RWPE1 (cell line): ENCODE data around the gene PGC.
A peak's percentile ranks its signal among the peaks of the same experiment; 100 is the strongest.

Experiments
- CTCF ChIA-PET: fragments of 350-600 bp; sonication (Branson Sonifier 250); formaldehyde crosslinking; extraction: SDS; loops from one replicate; lab custom pipeline; 2021; lab: Yijun Ruan, JAX
- POLR2A ChIA-PET: fragments of 400-600 bp; formaldehyde crosslinking; extraction: SDS; loops from one replicate; lab custom pipeline; 2020; ENCODE audit warnings: antibody characterized with exemption; ENCODE audit not compliant: low non-redundant PET; lab: Yijun Ruan, JAX
- DNase-seq: peaks from one replicate; pipeline ENCODE4 v3.0.0; 2012; ENCODE audit warnings: low spot score
- H3K27ac ChIP-seq: fragments of 450-650 bp; 2 replicates; pipeline ENCODE4 v1.5.1; 2017
- TF ChIP-seq, protein P1 (sequence below): fragments of 450-650 bp; conservative IDR thresholded peaks from 2 replicates; pipeline ENCODE4 v1.5.1; 2017; ENCODE audit warnings: low read depth, mild to moderate bottlenecking

Gene PGC

DNA sequence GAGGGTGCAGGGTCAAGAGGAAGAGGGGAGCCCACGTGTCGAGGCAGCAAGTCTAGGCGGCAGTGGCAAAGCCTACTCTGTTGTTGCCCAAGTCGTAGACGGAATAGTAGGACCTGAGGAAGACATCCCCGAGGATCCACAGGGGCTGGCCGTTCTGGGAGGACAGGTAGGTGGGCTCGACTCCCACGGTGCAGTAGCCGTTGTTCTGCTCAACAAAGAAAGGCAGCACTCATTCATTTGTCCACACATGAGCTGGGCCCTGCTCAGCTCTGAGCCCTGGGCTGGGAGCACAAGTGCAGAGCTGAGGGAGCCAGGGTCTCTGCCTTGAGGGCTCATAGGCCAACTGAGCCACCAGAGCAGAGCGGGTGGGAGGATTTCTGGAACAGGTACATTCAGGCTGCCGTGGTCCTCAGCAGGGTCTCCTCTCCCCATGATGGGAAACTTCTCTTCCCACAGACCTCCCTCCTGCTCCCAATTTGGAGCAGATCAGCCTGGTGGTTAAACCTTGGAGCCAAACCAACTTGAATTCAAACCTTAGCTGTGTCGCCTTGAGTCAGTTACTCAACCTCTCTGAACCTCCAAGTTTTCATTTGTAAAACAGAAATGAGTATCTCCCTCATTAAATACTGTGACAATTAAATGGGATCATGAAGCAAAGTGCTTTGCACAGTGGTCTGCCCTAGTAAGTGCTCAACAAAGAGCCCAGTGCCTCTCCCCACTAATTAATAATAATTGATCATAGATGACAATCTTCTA is 10.2 kb downstream of the PGC start:
- ChIA-PET CTCF (interaction anchor here (0.6 kb wide), 1 partner anchor 41 kb away, joined by 5 read pairs; no protein-coding TSS in a partner anchor), POLR2A (no interaction called here)

DNA sequence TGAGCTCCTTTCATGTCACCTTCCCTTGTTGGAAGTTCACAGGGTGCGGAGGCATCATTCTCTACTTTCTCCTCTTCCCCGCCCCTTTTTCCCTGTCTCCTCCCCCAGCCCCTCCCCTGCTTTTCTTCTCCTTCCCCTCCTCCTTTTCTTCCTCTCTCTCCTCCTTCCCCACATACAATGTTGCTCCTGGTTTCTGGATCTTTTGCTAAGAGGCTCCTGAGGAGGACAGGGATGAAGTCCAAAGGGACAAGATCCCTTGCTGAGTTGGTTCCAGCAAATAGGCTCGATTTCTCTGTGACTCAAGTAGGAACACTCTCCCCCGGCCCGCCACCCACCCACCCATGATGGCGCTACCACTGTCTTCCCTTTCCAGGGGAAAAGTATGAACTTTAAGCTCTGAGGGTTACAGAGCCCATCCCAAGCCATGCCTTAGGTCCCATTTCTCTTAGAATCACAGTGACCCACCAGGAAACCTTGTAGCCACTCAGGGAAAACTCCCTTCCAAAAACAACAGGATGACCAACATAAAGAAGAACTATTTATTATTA is 10.9 kb downstream of the PGC start:
- TF ChIP-seq, protein P1, sequence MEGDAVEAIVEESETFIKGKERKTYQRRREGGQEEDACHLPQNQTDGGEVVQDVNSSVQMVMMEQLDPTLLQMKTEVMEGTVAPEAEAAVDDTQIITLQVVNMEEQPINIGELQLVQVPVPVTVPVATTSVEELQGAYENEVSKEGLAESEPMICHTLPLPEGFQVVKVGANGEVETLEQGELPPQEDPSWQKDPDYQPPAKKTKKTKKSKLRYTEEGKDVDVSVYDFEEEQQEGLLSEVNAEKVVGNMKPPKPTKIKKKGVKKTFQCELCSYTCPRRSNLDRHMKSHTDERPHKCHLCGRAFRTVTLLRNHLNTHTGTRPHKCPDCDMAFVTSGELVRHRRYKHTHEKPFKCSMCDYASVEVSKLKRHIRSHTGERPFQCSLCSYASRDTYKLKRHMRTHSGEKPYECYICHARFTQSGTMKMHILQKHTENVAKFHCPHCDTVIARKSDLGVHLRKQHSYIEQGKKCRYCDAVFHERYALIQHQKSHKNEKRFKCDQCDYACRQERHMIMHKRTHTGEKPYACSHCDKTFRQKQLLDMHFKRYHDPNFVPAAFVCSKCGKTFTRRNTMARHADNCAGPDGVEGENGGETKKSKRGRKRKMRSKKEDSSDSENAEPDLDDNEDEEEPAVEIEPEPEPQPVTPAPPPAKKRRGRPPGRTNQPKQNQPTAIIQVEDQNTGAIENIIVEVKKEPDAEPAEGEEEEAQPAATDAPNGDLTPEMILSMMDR = no peak
- ChIA-PET POLR2A (no interaction called here), CTCF (interaction anchor here (0.6 to 1.1 kb wide), 3 partner anchors 21 to 469 kb away, joined by 3 to 5 read pairs (median 3); no protein-coding TSS in a partner anchor)
- DNase-seq = no peak
- no peak overlapping the region for H3K27ac ChIP-seq

More for the DNA sequence above, 10.2 kb downstream of the PGC start:
- no peak for DNase-seq
- no peak overlapping the region for H3K27ac ChIP-seq
- TF ChIP-seq, protein P1 = no peak

DNA sequence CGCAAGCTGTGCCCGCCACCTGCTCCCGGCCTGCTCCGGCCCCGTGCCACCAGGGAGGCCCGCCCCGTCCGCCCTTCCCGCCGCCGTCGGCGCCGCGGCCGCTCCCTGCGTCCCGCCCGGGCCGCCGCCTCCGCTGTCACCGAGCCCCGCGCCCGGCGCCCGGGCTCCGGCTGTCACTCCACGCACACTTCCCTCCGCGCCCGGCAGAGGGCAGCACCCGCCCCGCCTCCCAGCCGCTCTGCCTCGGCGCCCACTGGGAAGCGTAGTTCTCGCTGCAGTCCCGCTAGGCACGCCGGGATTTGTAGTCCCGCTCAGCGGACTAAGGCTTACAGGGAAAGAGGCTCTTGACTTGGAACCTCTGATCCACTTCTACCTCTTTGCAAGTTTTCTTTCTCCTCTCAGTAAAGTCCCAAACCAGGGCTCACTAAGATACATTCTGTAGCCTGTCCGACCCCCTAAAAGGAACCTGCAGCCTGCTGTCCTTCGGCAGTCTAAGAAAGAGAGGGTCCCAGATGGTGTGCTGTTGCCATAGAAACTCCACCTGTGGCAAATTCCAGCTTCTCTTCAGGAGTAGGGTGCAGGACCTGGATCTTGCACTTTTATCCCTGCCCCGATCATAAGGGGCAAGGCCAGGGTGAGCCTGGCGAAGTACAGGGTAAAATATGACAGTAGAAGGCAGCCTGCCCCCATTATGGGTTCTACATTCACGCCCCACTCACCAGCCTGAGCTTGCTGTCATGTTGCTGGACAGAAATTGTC is 11.6 kb downstream of the PGC start, which contains the start of gene TFEB:
TSS of gene TFEB (minus strand) at position 182 of the 759 bp plus-strand sequence. CDS start 44,395 bp downstream, outside the sequence.
- peak; percentile 92 for DNase-seq
- POLR2A ChIA-PET = interaction anchor here (0.6 to 2.1 kb wide), 2 partner anchors 51 to 1008 kb away, joined by 5 to 7 read pairs; partner anchors contain the start of gene TOMM6
- H3K27ac ChIP-seq = peak within 1 kb of the TSS; percentile 98
- TF ChIP-seq, protein P1 = peak; percentile 97
- CTCF ChIA-PET = interaction anchor here (0.6 to 1.9 kb wide), 7 partner anchors 13 to 470 kb away, joined by 3 to 10 read pairs (median 5); no protein-coding TSS in a partner anchor

DNA sequence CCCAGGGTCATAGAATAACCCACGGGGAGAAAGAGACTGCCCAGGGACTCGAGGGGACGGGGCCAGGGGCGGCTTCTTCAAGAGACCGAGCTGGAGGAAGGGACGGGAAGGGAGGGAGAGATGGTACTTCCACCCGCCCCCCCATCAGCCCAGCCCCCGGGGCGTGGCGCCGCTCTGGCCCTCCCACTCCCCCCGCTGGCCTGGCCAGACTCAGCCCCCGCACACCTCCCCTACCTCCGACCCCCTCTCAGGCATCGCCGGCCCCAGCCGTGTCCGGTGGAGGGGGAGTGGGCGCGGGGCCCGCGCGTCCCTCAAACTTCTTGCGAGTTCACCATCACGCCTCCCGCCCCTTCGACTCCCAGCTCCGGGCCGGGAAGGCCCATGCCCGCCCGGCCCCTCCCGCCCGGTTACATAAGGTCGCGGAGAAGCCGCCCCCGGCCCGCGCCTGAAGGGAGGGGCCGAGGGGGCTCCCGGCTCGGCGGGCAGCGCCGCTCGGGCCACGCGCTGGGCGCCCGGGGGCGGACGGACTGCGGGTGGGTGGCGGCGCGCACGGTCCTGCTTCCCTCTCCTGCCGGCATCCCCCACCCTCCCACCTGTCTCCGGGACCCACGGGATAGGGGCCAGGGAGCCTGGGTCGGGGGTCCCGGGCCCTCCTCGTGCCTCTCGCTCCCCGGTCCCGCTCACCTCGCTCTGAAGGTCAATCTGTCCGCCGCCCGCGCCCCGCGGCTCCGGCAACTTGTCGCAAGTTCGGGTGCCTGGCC is 12.4 kb downstream of the PGC start:
- peak; percentile 87 for DNase-seq
- ChIA-PET CTCF (interaction anchor here (0.8 to 1.9 kb wide), 10 partner anchors 12 to 309 kb away, joined by 3 to 10 read pairs (median 4); partner anchors contain the start of gene TOMM6), POLR2A (interaction anchor here (0.6 to 2.1 kb wide), 6 partner anchors 12 to 1008 kb away, joined by 3 to 11 read pairs (median 6); partner anchors contain the start of gene TOMM6)
- H3K27ac ChIP-seq = peak overlapping the region; percentile 98
- TF ChIP-seq, protein P1 = no peak

DNA sequence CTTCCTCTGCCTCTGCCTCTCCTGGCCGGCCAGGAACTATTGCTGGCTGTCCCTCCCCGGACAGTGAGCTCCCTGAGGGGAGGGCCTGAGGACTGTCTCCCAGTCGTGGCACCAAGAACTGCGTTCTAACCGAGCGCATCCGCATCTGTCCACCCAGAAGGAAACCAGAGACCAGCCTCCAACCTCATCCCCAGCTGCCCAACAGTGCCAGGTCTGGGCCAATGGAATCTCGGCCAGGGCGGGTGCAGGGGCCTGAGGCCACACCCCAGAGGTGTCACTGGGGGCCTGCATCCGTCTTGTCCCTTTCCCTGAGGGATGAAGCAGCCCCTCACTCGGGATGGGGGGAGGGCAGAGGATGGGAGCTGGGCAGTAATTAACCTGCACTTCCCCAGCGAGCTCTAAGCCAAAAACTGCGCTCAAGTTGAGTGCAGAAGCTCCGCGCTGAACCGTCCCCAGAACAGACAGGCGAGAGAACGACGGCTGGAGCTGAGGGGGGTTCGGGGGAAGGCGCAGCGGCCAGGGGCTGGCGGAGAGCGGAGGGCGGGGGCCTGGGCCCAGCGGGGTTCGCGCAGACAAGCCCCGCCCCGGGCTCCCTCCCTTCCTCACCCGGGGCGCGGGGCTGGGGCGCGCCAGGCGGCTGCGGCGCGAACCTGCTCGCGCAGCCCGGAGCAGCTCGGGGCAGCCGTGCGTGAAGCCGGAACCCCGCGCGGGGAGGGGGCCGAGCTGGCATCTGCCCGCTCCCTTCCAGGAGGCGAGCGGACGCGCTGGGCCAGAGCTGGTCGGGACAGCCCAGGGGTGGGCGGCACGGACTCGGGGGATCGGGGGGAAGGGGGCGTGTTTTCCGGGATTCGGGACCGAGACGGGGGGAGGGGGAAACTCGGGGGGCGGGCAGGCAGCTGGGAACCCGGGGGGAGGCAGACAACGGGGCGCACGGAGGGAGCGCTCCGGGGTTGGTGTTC is 13.2 kb downstream of the PGC start:
- CTCF ChIA-PET = interaction anchor here (0.5 to 1.9 kb wide), 12 partner anchors 11 to 310 kb away, joined by 3 to 11 read pairs (median 4); partner anchors contain the start of genes PRICKLE4 and TOMM6
- peak overlapping the region; percentile 98 for H3K27ac ChIP-seq
- POLR2A ChIA-PET = interaction anchor here (1.0 to 2.1 kb wide), 7 partner anchors 11 to 53 kb away, joined by 3 to 11 read pairs (median 5); partner anchors contain the start of gene TOMM6
- TF ChIP-seq, protein P1 = no peak
- DNase-seq = peak; percentile 88
